Thymus (tissue), 11 donors: ENCODE measurements around the gene CPTP. TPM values are rescaled to one million over a fixed set of nuclear protein-coding genes. Genes with fewer than 3 reads are reported as not detected.

Source experiments
- DNase-seq, 9 donors: peaks; one replicate each; pipeline ENCODE4 v3.0.0-alpha.2; 2013; ENCODE audit warnings: low spot score in 9 of 9, low read depth in 6 of 9, missing footprints in 1 of 9
- H3K27ac ChIP-seq, 2 donors: one replicate each; pipeline ENCODE4 v1.5.1; 2013; ENCODE audit warnings: control low read depth in 1 of 2, low read depth in 1 of 2, low read length in 1 of 2, mild to moderate bottlenecking in 1 of 2, moderate library complexity in 1 of 2
- H3K27me3 ChIP-seq, 2 donors: one replicate each; pipeline ENCODE4 v1.5.1; 2013; ENCODE audit warnings: low read length in 1 of 2; ENCODE audit not compliant: control insufficient read depth in 2 of 2, insufficient read depth in 1 of 2
- H3K36me3 ChIP-seq, 2 donors: one replicate each; pipeline ENCODE4 v1.5.1; 2013; ENCODE audit warnings: low read length in 1 of 2, mild to moderate bottlenecking in 1 of 2, moderate library complexity in 1 of 2; ENCODE audit not compliant: control insufficient read depth in 2 of 2, insufficient read depth in 2 of 2
- H3K4me1 ChIP-seq, 2 donors: one replicate each; pipeline ENCODE4 v1.5.1; 2013; ENCODE audit warnings: low read length in 2 of 2; ENCODE audit not compliant: control insufficient read depth in 2 of 2, insufficient read depth in 2 of 2
- H3K4me3 ChIP-seq, 2 donors: one replicate each; pipeline ENCODE4 v1.5.1; 2013; ENCODE audit warnings: low read length in 2 of 2, control low read depth in 1 of 2, mild to moderate bottlenecking in 1 of 2
- H3K9me3 ChIP-seq, 2 donors: one replicate each; pipeline ENCODE4 v1.5.1; 2013; ENCODE audit warnings: low read length in 1 of 2, mild to moderate bottlenecking in 1 of 2; ENCODE audit not compliant: control insufficient read depth in 2 of 2, insufficient read depth in 1 of 2
- WGBS: extraction: QIAGEN DNeasy Blood & Tissue Kit; methylation state at CpG from one replicate; pipeline ENCODE4 v1.1.7; 2013; 5-methylcytosine and 5-hydroxymethylcytosine counted together
- polyA plus RNA-seq: library from polyadenylated mRNA; stranded (reverse); fragments of 200-250 nt; gene quantifications from one replicate; pipeline ENCODE4 v1.2.3, GENCODE V29; 2013
- total RNA-seq: library from RNA; stranded (reverse); fragments of 120-200 nt; gene quantifications from one replicate; pipeline ENCODE4 v1.2.4, GENCODE V29; 2013
- donor health status: healthy.

Gene CPTP
- total and polyA plus RNA-seq, 2 donors: 8.5 to 10.3 TPM

- no peak for DNase-seq
- H3K4me3 ChIP-seq: no peak overlapping the region
- H3K4me1 ChIP-seq: peaks cover 17 to 19% of the 10 kb centered on the region in 2 donors
- H3K27me3 ChIP-seq: no peaks in the 10 kb centered on the region
- H3K36me3 ChIP-seq: peaks cover 16% of the 10 kb centered on the region in 2 donors
- WGBS: 95% methylated on average over 58 of the region's 58 CpGs
- peaks cover 1 to 21% of the 10 kb centered on the region in 2 donors for H3K9me3 ChIP-seq
- no peak overlapping the region for H3K27ac ChIP-seq
Measured at GRCh38 chr1:1329304-1330210, 5.0 kb downstream of the CPTP start.

- Histone ChIP-seq H3K4me1 (peaks cover 11 to 13% of the 10 kb centered on the region in 2 donors), H3K36me3 (peaks cover 16% of the 10 kb centered on the region in 2 donors), H3K9me3 (peaks cover 1 to 21% of the 10 kb centered on the region in 2 donors), H3K27me3 (no peaks in the 10 kb centered on the region), H3K27ac (no peak overlapping the region), H3K4me3 (no peak overlapping the region)
- WGBS: 90% methylated on average over 15 of the region's 15 CpGs
- DNase-seq: no peak
Measured at GRCh38 chr1:1330366-1331067, 5.9 kb downstream of the CPTP start.

GRCh38 chr1:1331068-1331965 lies 6.7 kb downstream of the CPTP start, which contains the start of gene TAS1R3:
Gene TAS1R3, plus strand, starts transcription at chr1:1331280. Its CDS starts 66 bp downstream, at chr1:1331346.
- 90% methylated on average over 41 of the region's 41 CpGs for WGBS
- Histone ChIP-seq H3K9me3 (peaks cover 1 to 21% of the 10 kb centered on the region in 2 donors), H3K36me3 (peaks cover 16 to 24% of the 10 kb centered on the region in 2 donors), H3K4me3 (no peak within 1 kb of the TSS), H3K27me3 (no peaks in the 10 kb centered on the region), H3K27ac (no peak within 1 kb of the TSS), H3K4me1 (peaks cover 3 to 5% of the 10 kb centered on the region in 2 donors)
- no peak for DNase-seq

GRCh38 chr1:1332031-1332755 lies 7.6 kb downstream of the CPTP start:
- H3K9me3 ChIP-seq: peaks cover 1 to 21% of the 10 kb centered on the region in 2 donors
- no peaks in the 10 kb centered on the region for H3K4me1 ChIP-seq
- H3K27ac ChIP-seq: no peak overlapping the region
- WGBS: 93% methylated on average over 57 of the region's 57 CpGs
- no peaks in the 10 kb centered on the region for H3K27me3 ChIP-seq
- no peak for DNase-seq
- peaks cover 11 to 24% of the 10 kb centered on the region in 2 donors for H3K36me3 ChIP-seq
- no peak overlapping the region for H3K4me3 ChIP-seq

GRCh38 chr1:1332774-1333480 lies 8.3 kb downstream of the CPTP start:
- Histone ChIP-seq H3K27me3 (no peaks in the 10 kb centered on the region), H3K4me3 (no peak overlapping the region), H3K27ac (no peak overlapping the region), H3K4me1 (no peaks in the 10 kb centered on the region), H3K36me3 (peaks cover 6 to 23% of the 10 kb centered on the region in 2 donors), H3K9me3 (peaks cover 1 to 21% of the 10 kb centered on the region in 2 donors)
- WGBS: 93% methylated on average over 48 of the region's 48 CpGs
- DNase-seq: no peak

- Histone ChIP-seq H3K27ac (no peak overlapping the region), H3K4me3 (no peak overlapping the region), H3K36me3 (peaks cover 3 to 23% of the 10 kb centered on the region in 2 donors), H3K27me3 (no peaks in the 10 kb centered on the region), H3K4me1 (no peaks in the 10 kb centered on the region), H3K9me3 (peaks cover 1 to 21% of the 10 kb centered on the region in 2 donors)
- 96% methylated on average over 36 of the region's 36 CpGs for WGBS
- no peak for DNase-seq
Measured at GRCh38 chr1:1333551-1334241, 9.1 kb downstream of the CPTP start.

GRCh38 chr1:1334835-1335234 lies 10.2 kb downstream of the CPTP start:
- peaks cover 0 to 19% of the 10 kb centered on the region in 2 donors for H3K9me3 ChIP-seq
- H3K4me3 ChIP-seq: no peak overlapping the region
- 94% methylated on average over 11 of the region's 11 CpGs for WGBS
- no peak overlapping the region for H3K27ac ChIP-seq
- H3K27me3 ChIP-seq: no peaks in the 10 kb centered on the region
- peaks cover 8 to 33% of the 10 kb centered on the region in 2 donors for H3K36me3 ChIP-seq
- no peaks in the 10 kb centered on the region for H3K4me1 ChIP-seq
- no peak for DNase-seq
